Measurements from ENCODE around the gene CHEK1.

The CHEK1 gene

DNA sequence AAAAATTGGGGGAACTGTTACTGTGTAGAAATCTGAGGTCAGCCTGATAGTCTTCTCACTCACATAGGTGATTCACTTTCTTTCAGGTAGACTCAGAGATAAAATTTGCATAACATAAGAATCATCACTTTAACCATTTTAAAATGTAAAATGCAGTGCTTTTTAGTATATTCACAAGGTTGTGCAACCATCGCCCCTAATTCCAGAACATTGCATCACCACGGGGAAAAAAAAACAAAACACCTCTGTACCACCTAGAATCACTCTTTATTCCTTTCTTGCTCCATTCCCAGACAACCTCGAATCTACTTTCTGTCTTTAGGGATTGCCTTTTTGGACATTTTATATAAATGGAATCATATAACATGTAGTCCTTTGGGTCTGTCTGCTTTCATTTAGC is 20.9 kb downstream of the CHEK1 start:
- TF ChIP-seq, protein P1, sequence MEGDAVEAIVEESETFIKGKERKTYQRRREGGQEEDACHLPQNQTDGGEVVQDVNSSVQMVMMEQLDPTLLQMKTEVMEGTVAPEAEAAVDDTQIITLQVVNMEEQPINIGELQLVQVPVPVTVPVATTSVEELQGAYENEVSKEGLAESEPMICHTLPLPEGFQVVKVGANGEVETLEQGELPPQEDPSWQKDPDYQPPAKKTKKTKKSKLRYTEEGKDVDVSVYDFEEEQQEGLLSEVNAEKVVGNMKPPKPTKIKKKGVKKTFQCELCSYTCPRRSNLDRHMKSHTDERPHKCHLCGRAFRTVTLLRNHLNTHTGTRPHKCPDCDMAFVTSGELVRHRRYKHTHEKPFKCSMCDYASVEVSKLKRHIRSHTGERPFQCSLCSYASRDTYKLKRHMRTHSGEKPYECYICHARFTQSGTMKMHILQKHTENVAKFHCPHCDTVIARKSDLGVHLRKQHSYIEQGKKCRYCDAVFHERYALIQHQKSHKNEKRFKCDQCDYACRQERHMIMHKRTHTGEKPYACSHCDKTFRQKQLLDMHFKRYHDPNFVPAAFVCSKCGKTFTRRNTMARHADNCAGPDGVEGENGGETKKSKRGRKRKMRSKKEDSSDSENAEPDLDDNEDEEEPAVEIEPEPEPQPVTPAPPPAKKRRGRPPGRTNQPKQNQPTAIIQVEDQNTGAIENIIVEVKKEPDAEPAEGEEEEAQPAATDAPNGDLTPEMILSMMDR (IDR thresholded peaks at IDR 0.05; ENCODE audit: low read depth, low read length, missing control alignments), result no peak
- H3K4me3 ChIP-seq (ENCODE audit: low read depth, low read length), result no peak overlapping the region
- DNase-seq (ENCODE audit: low read depth), result no peak

DNA sequence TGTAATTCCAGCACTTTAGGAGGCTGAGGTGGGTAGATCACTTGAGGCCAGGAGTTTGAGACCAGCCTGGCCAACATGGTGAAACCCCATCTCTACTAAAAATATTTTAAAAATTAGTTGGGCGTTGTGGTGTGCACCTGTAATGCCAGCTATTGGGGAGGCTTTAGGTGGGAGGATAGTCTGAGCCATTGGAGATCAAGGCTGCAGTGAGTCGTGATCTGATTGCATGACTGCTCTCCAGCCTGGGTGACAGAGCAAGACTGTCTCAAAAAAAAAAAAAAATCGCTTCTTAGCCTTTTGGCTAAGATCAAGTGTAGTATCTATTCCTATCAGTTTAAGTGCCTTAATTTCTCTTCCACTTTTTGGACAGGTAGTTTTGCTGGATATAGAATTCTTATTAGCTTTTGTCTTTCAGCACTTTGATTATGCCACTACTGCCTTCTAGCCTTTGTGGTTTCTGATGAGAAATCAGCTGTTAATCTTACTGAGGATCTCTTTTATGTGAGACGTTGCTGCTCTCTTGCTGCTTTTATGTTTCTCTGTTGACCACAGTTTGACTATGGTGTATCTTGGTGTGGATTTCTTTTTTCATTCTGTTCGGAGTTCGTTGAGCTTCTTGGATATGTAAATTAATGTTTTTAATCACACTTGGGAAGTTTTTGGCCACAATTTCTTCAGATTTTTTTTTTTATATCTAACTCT is 24.7 kb downstream of the CHEK1 start:
- DNase-seq (ENCODE audit: low read depth), result no peak
- TF ChIP-seq, protein P1 (IDR thresholded peaks at IDR 0.05; ENCODE audit: low read depth, low read length, missing control alignments), result no peak
- H3K4me3 ChIP-seq (ENCODE audit: low read depth, low read length), result no peak overlapping the region

DNA sequence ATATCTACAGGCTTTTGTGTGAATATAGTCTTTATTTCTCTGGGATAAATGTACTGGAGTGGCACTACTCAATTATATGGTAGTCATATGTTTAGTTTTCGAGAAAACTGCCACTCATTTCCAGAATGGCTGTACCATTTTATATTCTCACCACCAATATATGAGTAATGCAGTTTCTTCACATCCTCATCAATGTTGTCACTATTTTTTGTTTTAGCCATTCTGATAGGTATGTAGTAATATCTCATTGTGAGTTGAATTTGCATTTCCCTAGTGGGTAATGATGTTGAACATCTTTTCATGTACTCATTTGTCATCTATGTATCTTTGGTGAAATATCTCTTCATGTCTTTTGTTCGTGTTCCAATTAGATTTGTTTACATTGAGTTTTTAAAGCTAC is 37.7 kb downstream of the CHEK1 start:
- no peak overlapping the region for H3K4me3 ChIP-seq (ENCODE audit: low read depth, low read length)
- TF ChIP-seq, protein P1 (IDR thresholded peaks at IDR 0.05; ENCODE audit: low read depth, low read length, missing control alignments), result no peak
- DNase-seq (ENCODE audit: low read depth), result no peak

DNA sequence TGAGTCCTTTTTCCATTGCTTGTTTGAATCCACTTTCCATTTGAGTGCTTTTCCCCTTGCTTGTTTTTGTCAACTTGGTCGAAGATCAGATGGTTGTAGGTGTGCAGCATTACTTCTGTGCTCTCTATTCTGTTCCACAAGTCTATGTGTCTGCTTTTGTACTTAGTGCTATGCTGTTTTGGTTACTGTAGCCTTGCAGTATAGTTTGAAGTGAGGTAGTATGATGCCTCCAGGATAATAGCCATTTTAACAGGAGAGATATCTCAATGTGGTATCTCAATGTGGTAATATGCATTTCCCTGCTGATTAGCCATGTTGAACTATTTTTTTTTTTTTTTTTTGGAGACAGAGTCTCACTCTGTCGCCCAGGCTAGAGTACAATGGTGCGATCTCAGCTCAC is 38.9 kb downstream of the CHEK1 start:
- DNase-seq (ENCODE audit: low read depth), result no peak
- no peak overlapping the region for H3K4me3 ChIP-seq (ENCODE audit: low read depth, low read length)
- TF ChIP-seq, protein P1 (IDR thresholded peaks at IDR 0.05; ENCODE audit: low read depth, low read length, missing control alignments), result no peak

DNA sequence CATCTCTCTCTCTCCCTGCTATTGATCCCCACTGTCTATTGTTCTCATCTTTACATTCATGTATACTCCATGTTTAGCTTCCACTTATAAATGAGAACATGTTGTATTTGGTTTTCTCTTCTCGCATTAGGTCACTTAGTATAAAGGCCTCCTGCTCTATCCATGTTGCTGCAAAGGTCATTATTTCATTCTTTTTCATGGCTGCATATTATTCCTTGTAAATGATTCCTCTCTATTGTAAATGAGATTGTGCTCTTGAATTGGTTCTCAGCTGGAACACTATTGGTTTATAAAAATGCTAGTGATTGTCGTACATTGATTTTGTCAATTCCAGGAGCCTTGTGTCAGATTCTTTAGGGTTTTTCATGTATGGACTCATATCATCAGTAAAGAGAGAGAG is 42.2 kb downstream of the CHEK1 start:
- TF ChIP-seq, protein P1 (IDR thresholded peaks at IDR 0.05; ENCODE audit: low read depth, low read length, missing control alignments), result no peak
- DNase-seq (ENCODE audit: low read depth), result no peak
- H3K4me3 ChIP-seq (ENCODE audit: low read depth, low read length), result no peak overlapping the region

DNA sequence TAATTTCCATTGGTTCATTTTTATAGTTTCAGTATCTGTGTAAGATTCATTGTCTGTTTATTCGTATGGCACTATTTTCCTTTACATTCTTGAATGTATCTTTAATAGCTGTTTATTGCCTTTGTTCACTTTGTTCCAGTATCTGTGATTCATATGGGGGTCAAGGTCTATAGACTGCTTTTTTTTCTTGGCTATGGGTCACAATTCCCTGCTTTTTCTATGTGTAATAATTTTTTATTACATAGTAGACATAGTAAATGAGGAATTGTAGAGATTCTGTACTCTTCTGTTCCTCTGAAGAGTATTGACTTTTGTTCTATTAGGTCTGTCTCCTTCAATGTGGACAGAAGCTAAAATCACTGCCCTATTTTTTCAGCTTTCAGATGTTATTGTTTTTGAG is 45.2 kb downstream of the CHEK1 start:
- TF ChIP-seq, protein P1 (IDR thresholded peaks at IDR 0.05; ENCODE audit: low read depth, low read length, missing control alignments), result no peak
- H3K4me3 ChIP-seq (ENCODE audit: low read depth, low read length), result no peak overlapping the region
- DNase-seq (ENCODE audit: low read depth), result no peak

DNA sequence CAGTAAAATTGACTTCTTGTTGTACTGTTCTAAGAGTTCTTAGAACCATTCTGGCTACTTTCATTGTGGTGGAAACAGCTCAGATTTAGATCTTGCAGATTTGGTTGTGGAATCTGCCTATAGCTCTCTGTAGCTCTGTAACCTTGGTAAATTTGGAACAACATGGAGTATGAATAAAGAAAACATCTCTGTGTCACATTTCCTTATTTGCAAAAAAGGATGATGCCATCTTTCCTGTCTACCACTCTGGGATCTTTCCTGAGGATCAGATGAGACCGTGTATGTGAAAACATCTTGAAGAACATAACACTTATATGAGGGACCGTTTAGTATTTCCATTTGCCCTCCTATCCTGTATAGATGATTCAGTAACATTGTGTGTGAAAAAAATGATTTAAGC is 46.6 kb downstream of the CHEK1 start:
- H3K4me3 ChIP-seq (ENCODE audit: low read depth, low read length), result no peak overlapping the region
- no peak for DNase-seq (ENCODE audit: low read depth)
- TF ChIP-seq, protein P1 (IDR thresholded peaks at IDR 0.05; ENCODE audit: low read depth, low read length, missing control alignments), result no peak
